Lower leg skin (tissue), 3 donors: Measurements from ENCODE around the gene HMG20B.

Source experiments
- CTCF ChIP-seq, 3 donors: fragments of 450-650 bp; IDR thresholded peaks; one replicate each; pipeline ENCODE4 v1.5.1; 2016; ENCODE audit warnings: antibody characterized with exemption in 3 of 3, mild to moderate bottlenecking in 3 of 3, moderate library complexity in 2 of 3
- POLR2A ChIP-seq, 2 donors: fragments of 450-650 bp; IDR thresholded peaks; one replicate each; pipeline ENCODE4 v1.6.1; 2016 to 2017; ENCODE audit warnings: antibody characterized with exemption in 2 of 2, mild to moderate bottlenecking in 1 of 2, moderate library complexity in 1 of 2

GRCh38 chr19:3547301-3547731 lies 25.4 kb upstream of the HMG20B start:
- TF ChIP-seq POLR2A (IDR thresholded peaks at IDR 0.05) (no peak), CTCF (IDR thresholded peaks at IDR 0.05) (no peak)
